PC-9 (cell line): ENCODE data around the gene CHST1. TPM values are rescaled to one million over a fixed set of nuclear protein-coding genes. Genes with fewer than 3 reads are reported as not detected.

Experiments
- BruUV-seq: library from RNA; stranded (reverse); fragments of 400-500 nt; replicated peaks from 2 replicates; lab custom pipeline; 2021; lab: Mats Ljungman, UMichigan
- CTCF ChIA-PET: fragments of 300-600 bp; sonication (Branson Sonifier 250); formaldehyde crosslinking; loops from one replicate; lab custom pipeline; 2022; ENCODE audit warnings: antibody characterized with exemption; lab: Charles Lee
- POLR2A ChIA-PET: fragments of 300-600 bp; sonication (Branson Sonifier 250); formaldehyde crosslinking; loops from one replicate; lab custom pipeline; 2022; ENCODE audit warnings: antibody characterized with exemption; ENCODE audit not compliant: unreplicated experiment; lab: Charles Lee
- DNase-seq, 2 experiments: peaks; one replicate each; pipeline versions ENCODE4 v3.0.0 to v3.0.0-alpha.2; 2015 to 2022; ENCODE audit warnings: mixed read lengths in 1 of 2
- H2AFZ ChIP-seq: fragments of 200-600 bp; sonication (generic); 2 replicates; pipeline ENCODE4 v1.8.1; 2017; ENCODE audit warnings: antibody characterized with exemption
- H3F3A ChIP-seq: fragments of 200-600 bp; sonication (generic); 2 replicates; pipeline ENCODE4 v1.8.1; 2017; ENCODE audit warnings: antibody characterized with exemption, mild to moderate bottlenecking, low read depth; ENCODE audit not compliant: insufficient read depth
- H3K27ac ChIP-seq: fragments of 200-600 bp; sonication (generic); 2 replicates; pipeline ENCODE4 v1.6.1; 2016; ENCODE audit warnings: mixed run types
- H3K27me3 ChIP-seq: fragments of 200-600 bp; sonication (generic); 2 replicates; pipeline ENCODE4 v1.6.1; 2016; ENCODE audit warnings: low read depth, mixed run types; ENCODE audit not compliant: insufficient read depth
- H3K36me3 ChIP-seq: fragments of 200-600 bp; sonication (generic); 2 replicates; pipeline ENCODE4 v1.6.1; 2016; ENCODE audit warnings: low read depth, mixed run types
- H3K4me1 ChIP-seq: fragments of 200-600 bp; sonication (generic); replicated peaks from 2 replicates; pipeline ENCODE4 v1.6.1; 2016; ENCODE audit warnings: mixed run types; ENCODE audit not compliant: insufficient read depth
- H3K4me2 ChIP-seq: fragments of 200-600 bp; sonication (generic); 2 replicates; pipeline ENCODE4 v1.6.1; 2017; ENCODE audit warnings: mixed run types
- H3K4me3 ChIP-seq: fragments of 200-600 bp; sonication (generic); 2 replicates; pipeline ENCODE4 v1.6.1; 2016; ENCODE audit warnings: mixed run types
- H3K79me2 ChIP-seq: fragments of 200-600 bp; sonication (generic); 2 replicates; pipeline ENCODE4 v1.6.1; 2017; ENCODE audit warnings: low read depth, mixed run types
- H3K9me2 ChIP-seq: fragments of 200-600 bp; sonication (generic); 2 replicates; pipeline ENCODE4 v1.8.1; 2017; ENCODE audit warnings: mild to moderate bottlenecking; ENCODE audit not compliant: insufficient read depth
- H3K9me3 ChIP-seq: fragments of 200-600 bp; sonication (generic); 2 replicates; pipeline ENCODE4 v1.8.1; 2016; ENCODE audit warnings: low read depth; ENCODE audit not compliant: insufficient read depth
- H4K20me1 ChIP-seq: fragments of 200-600 bp; sonication (generic); 2 replicates; pipeline ENCODE4 v1.8.1; 2017; ENCODE audit not compliant: insufficient read depth
- EZH2 ChIP-seq: fragments of 200-600 bp; sonication (generic); IDR thresholded peaks from 2 replicates; pipeline ENCODE4 v1.8.0; 2017; ENCODE audit warnings: antibody characterized with exemption, low read depth
- intact Hi-C: fragments of 100-400 bp; cut with micrococcal nuclease; formaldehyde crosslinking; loops from one replicate; pipeline ENCODE4 v1.10.0; 2022; ENCODE audit not compliant: unreplicated experiment
- total RNA-seq: library from RNA; stranded (reverse); gene quantifications from 2 replicates; pipeline ENCODE4 v1.2.3, GENCODE V29; 2021
- TF ChIP-seq, protein P1 (sequence below): fragments of 200-600 bp; sonication (generic); conservative IDR thresholded peaks from 2 replicates; pipeline ENCODE4 v1.6.1; 2017; ENCODE audit warnings: mixed run types, antibody characterized with exemption, mild to moderate bottlenecking, moderate library complexity

CHST1 gene
- total RNA-seq, 1 experiment from 2014 or later, result not detected

- ChIA-PET CTCF (no interaction called here), POLR2A (no interaction called here)
- Histone ChIP-seq H3K4me3 (no peak overlapping the region), H3K79me2 (no peaks in the 10 kb centered on the region), H3K4me1 (no peaks in the 10 kb centered on the region), H3K27me3 (peaks cover 7% of the 10 kb centered on the region; the same call in 1 of the 2 replicates), H3K36me3 (no peaks in the 10 kb centered on the region), H3F3A (no peaks in the 10 kb centered on the region), H3K27ac (no peak overlapping the region), H3K4me2 (no peak overlapping the region), H3K9me2 (no peaks in the 10 kb centered on the region), H2AFZ (no peak overlapping the region), H3K9me3 (no peaks in the 10 kb centered on the region), H4K20me1 (no peaks in the 10 kb centered on the region)
- BruUV-seq, result no TSS peak
- TF ChIP-seq, protein P1, sequence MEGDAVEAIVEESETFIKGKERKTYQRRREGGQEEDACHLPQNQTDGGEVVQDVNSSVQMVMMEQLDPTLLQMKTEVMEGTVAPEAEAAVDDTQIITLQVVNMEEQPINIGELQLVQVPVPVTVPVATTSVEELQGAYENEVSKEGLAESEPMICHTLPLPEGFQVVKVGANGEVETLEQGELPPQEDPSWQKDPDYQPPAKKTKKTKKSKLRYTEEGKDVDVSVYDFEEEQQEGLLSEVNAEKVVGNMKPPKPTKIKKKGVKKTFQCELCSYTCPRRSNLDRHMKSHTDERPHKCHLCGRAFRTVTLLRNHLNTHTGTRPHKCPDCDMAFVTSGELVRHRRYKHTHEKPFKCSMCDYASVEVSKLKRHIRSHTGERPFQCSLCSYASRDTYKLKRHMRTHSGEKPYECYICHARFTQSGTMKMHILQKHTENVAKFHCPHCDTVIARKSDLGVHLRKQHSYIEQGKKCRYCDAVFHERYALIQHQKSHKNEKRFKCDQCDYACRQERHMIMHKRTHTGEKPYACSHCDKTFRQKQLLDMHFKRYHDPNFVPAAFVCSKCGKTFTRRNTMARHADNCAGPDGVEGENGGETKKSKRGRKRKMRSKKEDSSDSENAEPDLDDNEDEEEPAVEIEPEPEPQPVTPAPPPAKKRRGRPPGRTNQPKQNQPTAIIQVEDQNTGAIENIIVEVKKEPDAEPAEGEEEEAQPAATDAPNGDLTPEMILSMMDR, result no peak
- no peak for TF ChIP-seq EZH2
- intact Hi-C loops, result no loop called here
- no peak for DNase-seq
These were observed 50.1 kb downstream of the CHST1 start for GRCh38 chr11:45615182-45615792.

GRCh38 chr11:45614196-45614828 is 51.1 kb downstream of the CHST1 start:
- Histone ChIP-seq H3K4me1 (no peaks in the 10 kb centered on the region), H3K79me2 (no peaks in the 10 kb centered on the region), H3K4me3 (no peak overlapping the region), H3K9me3 (no peaks in the 10 kb centered on the region), H3K4me2 (no peak overlapping the region), H3K36me3 (no peaks in the 10 kb centered on the region), H3F3A (no peaks in the 10 kb centered on the region), H4K20me1 (no peaks in the 10 kb centered on the region), H3K27me3 (peaks cover 7% of the 10 kb centered on the region; the same call in 1 of the 2 replicates), H3K27ac (no peak overlapping the region), H3K9me2 (no peaks in the 10 kb centered on the region), H2AFZ (no peak overlapping the region)
- no TSS peak for BruUV-seq
- ChIA-PET POLR2A (no interaction called here), CTCF (no interaction called here)
- DNase-seq, result no peak
- intact Hi-C loops, result no loop called here
- TF ChIP-seq EZH2, result no peak

DNA sequence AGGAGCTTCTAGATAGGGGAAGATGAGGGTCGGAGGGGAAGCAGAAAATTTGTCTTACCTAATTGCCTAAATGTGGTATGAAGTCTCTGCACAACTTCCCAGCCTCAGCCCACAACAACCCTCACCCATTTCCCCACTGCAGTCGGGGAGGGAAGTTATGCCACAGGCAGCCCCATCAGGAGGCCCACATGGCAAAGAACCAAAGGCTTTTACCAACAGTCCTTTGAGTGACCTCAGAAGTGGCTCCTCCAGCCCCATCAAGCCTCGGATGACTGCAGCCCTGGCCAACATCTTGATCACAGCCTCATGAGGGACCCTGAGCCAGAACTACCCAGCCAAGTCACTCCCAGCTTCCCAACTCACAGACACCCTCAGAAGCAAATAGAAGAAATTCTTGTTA is 54.8 kb downstream of the CHST1 start:
- ChIA-PET POLR2A (no interaction called here), CTCF (no interaction called here)
- Histone ChIP-seq H3K4me3 (no peak overlapping the region), H3K9me2 (no peaks in the 10 kb centered on the region; the same call in 1 of the 2 replicates), H3K9me3 (no peaks in the 10 kb centered on the region), H3K27me3 (peaks cover 21% of the 10 kb centered on the region), H3F3A (no peaks in the 10 kb centered on the region), H3K27ac (no peak overlapping the region), H3K36me3 (no peaks in the 10 kb centered on the region), H2AFZ (no peak overlapping the region), H4K20me1 (no peaks in the 10 kb centered on the region), H3K4me1 (no peaks in the 10 kb centered on the region), H3K4me2 (no peak overlapping the region), H3K79me2 (no peaks in the 10 kb centered on the region)
- BruUV-seq, result no TSS peak
- no peak for TF ChIP-seq EZH2
- TF ChIP-seq, protein P1, result no peak
- intact Hi-C loops, result no loop called here
- DNase-seq, result no peak
